SK-N-MC (cell line): Measurements from ENCODE around the gene CDH23.

Source experiments
- EZH2 ChIP-seq: fragments of 200-600 bp; sonication (generic); IDR thresholded peaks from one replicate; pipeline ENCODE4 v1.6.1; 2017; ENCODE audit warnings: antibody characterized with exemption
- FOXP2 ChIP-seq: optimal IDR thresholded peaks from 2 replicates; pipeline ENCODE3; 2011; ENCODE audit warnings: mild to moderate bottlenecking, moderate library complexity; ENCODE audit not compliant: insufficient read depth; ENCODE audit errors: extremely low read length, control extremely low read depth
- POLR2AphosphoS5 ChIP-seq: IDR thresholded peaks from 2 replicates; pipeline ENCODE4 v1.6.1; 2012; ENCODE audit warnings: mild to moderate bottlenecking, low read depth, low read length, borderline replicate concordance

DNA sequence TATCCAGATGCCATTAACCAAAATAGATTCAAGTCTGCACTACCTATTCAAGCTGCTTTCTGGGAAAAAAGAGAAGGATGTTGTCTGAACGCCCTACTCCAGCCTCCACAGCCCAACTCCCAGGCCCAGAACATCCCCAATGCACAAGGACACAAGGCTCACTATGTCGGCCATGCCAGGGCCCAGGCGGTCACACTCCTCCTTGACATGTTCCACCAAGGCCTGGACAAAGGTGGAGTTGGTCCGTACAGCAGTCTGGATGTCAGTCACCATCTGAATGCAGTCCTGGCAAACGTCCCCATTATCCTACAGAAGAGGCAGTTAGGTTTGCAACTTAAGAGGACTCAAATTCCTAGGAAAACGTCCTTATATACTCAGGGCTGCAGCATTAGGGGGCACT is 431.1 kb downstream of the CDH23 start:
- no peak for TF ChIP-seq EZH2
- TF ChIP-seq POLR2AphosphoS5, result no peak
- no peak for TF ChIP-seq FOXP2
